22Rv1 (cell line): Measurements from ENCODE around the gene RAPGEF3.

Source experiments
- CTCF ChIP-seq: fragments of 450-650 bp; IDR thresholded peaks from 2 replicates; pipeline ENCODE4 v1.5.1; 2017; ENCODE audit warnings: mild to moderate bottlenecking
- ZFX ChIP-seq: fragments of 450-650 bp; IDR thresholded peaks from 2 replicates; pipeline ENCODE4 v1.6.1; 2017; ENCODE audit warnings: antibody characterized with exemption, borderline replicate concordance

GRCh38 chr12:47801904-47802246, 43.2 kb upstream of the RAPGEF3 start:
- no peak for TF ChIP-seq CTCF
- TF ChIP-seq ZFX = no peak
